IPS-15b (cell line): Measurements from ENCODE around the gene RFWD3.
A peak's percentile ranks its signal among the peaks of the same experiment; 100 is the strongest.

ENCODE experiments used
- H3K27me3 ChIP-seq: one replicate; pipeline ENCODE4 v1.6.1; 2013; ENCODE audit warnings: low read length; ENCODE audit not compliant: control insufficient read depth, insufficient read depth
- H3K36me3 ChIP-seq: one replicate; pipeline ENCODE4 v1.6.1; 2013; ENCODE audit warnings: low read length; ENCODE audit not compliant: control insufficient read depth, insufficient read depth
- H3K4me1 ChIP-seq: one replicate; pipeline ENCODE4 v1.6.1; 2013; ENCODE audit warnings: mild to moderate bottlenecking, low read length; ENCODE audit not compliant: control insufficient read depth, insufficient read depth
- H3K4me3 ChIP-seq: one replicate; pipeline ENCODE4 v1.5.1; 2013; ENCODE audit warnings: low read depth, low read length
- H3K9ac ChIP-seq: one replicate; pipeline ENCODE4 v1.6.1; 2013; ENCODE audit warnings: low read depth, mild to moderate bottlenecking, low read length
- H3K9me3 ChIP-seq: one replicate; pipeline ENCODE4 v1.6.1; 2013; ENCODE audit warnings: mild to moderate bottlenecking, low read length; ENCODE audit not compliant: control insufficient read depth, insufficient read depth

RFWD3 gene, protein sequence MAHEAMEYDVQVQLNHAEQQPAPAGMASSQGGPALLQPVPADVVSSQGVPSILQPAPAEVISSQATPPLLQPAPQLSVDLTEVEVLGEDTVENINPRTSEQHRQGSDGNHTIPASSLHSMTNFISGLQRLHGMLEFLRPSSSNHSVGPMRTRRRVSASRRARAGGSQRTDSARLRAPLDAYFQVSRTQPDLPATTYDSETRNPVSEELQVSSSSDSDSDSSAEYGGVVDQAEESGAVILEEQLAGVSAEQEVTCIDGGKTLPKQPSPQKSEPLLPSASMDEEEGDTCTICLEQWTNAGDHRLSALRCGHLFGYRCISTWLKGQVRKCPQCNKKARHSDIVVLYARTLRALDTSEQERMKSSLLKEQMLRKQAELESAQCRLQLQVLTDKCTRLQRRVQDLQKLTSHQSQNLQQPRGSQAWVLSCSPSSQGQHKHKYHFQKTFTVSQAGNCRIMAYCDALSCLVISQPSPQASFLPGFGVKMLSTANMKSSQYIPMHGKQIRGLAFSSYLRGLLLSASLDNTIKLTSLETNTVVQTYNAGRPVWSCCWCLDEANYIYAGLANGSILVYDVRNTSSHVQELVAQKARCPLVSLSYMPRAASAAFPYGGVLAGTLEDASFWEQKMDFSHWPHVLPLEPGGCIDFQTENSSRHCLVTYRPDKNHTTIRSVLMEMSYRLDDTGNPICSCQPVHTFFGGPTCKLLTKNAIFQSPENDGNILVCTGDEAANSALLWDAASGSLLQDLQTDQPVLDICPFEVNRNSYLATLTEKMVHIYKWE

GRCh38 chr16:74666425-74667254 lies at the start of gene RFWD3:
TSS of gene RFWD3 (minus strand) at chr16:74666877. CDS start at chr16:74661449, 5,428 bp downstream.
- Histone ChIP-seq H3K4me1 (peaks cover 5% of the 10 kb centered on the region), H3K36me3 (peaks cover 18% of the 10 kb centered on the region), H3K4me3 (peak within 1 kb of the TSS; percentile 91), H3K9ac (peak within 1 kb of the TSS; percentile 92), H3K27me3 (no peaks in the 10 kb centered on the region), H3K9me3 (no peaks in the 10 kb centered on the region)

DNA sequence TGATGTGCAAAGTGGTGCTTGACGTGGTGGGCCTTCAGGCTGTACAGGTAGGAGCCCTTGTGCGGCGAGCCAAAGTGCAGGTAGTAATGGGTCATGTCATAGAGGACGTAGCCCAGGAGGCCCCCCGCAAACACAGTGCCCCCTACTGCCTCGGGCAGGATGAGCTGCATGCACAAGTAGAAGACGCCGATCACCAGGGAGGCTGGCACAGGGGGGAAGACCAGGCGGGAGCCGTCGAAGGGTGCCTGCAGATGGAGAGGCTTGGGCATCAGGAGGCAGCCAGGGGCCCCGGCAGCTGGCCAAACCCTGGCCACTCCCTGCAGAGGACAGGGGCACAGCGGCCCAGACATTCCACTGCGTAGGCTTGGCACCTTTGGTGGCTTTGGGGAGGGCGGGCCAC lies 49.7 kb upstream of the RFWD3 start:
- H3K9ac ChIP-seq: no peak overlapping the region
- no peak overlapping the region for H3K4me3 ChIP-seq
- no peaks in the 10 kb centered on the region for H3K9me3 ChIP-seq
- H3K4me1 ChIP-seq: no peaks in the 10 kb centered on the region
- no peaks in the 10 kb centered on the region for H3K27me3 ChIP-seq
- no peaks in the 10 kb centered on the region for H3K36me3 ChIP-seq

GRCh38 chr16:74713876-74714275 lies 47.2 kb upstream of the RFWD3 start:
- Histone ChIP-seq H3K4me1 (no peaks in the 10 kb centered on the region), H3K9ac (no peak overlapping the region), H3K9me3 (no peaks in the 10 kb centered on the region), H3K27me3 (no peaks in the 10 kb centered on the region), H3K36me3 (no peaks in the 10 kb centered on the region), H3K4me3 (no peak overlapping the region)

DNA sequence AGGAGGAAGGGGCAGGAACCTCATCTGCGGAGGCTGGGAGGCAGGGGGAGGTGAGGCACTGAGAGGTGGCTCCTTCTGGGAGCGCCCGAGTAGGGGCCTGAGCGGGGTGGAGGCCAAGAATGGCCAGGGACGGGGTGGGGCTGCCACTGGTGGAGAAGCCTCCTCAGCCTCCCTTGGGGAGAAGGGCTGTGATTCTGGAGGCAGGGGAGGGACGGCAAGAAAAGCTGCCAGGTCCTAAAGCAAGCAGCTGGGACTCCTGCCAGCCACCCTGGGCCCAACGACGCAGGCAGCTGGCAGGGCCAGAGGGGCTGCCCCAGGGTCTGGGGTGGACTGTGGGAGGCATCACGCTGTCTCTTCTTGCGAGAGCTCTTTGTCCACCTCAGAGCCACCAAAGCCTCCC lies 46.6 kb upstream of the RFWD3 start:
- Histone ChIP-seq H3K27me3 (peaks cover 3% of the 10 kb centered on the region), H3K4me3 (no peak overlapping the region), H3K9ac (no peak overlapping the region), H3K36me3 (no peaks in the 10 kb centered on the region), H3K4me1 (no peaks in the 10 kb centered on the region), H3K9me3 (no peaks in the 10 kb centered on the region)

DNA sequence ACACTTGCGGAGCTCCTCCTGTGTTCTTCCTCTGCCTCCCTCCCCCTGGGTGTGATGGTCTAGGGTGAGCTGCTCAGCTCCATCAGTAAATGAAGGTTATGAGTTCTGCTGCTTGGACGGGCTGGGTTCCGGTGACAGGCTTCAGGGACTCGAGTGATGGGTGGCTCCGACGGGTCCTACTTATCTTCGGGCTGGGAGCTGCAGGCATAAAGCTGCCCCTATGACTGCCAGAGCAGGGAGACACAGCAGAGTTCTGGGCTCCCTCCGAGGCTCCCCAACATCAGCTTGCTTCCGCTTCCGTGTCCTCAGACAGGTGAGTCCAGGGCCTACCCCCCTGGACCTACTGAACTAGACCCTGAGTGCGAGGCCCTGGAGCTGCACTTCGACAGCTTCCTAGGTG lies 45.3 kb upstream of the RFWD3 start:
- H3K27me3 ChIP-seq: peaks cover 3% of the 10 kb centered on the region
- no peaks in the 10 kb centered on the region for H3K36me3 ChIP-seq
- no peak overlapping the region for H3K4me3 ChIP-seq
- H3K9me3 ChIP-seq: no peaks in the 10 kb centered on the region
- H3K9ac ChIP-seq: no peak overlapping the region
- H3K4me1 ChIP-seq: no peaks in the 10 kb centered on the region

GRCh38 chr16:74710401-74710800 lies 43.7 kb upstream of the RFWD3 start:
- Histone ChIP-seq H3K36me3 (no peaks in the 10 kb centered on the region), H3K4me1 (no peaks in the 10 kb centered on the region), H3K4me3 (no peak overlapping the region), H3K27me3 (peaks cover 3% of the 10 kb centered on the region), H3K9ac (no peak overlapping the region), H3K9me3 (no peaks in the 10 kb centered on the region)

- Histone ChIP-seq H3K27me3 (peaks cover 3% of the 10 kb centered on the region), H3K9me3 (no peaks in the 10 kb centered on the region), H3K4me1 (no peaks in the 10 kb centered on the region), H3K9ac (no peak overlapping the region), H3K36me3 (no peaks in the 10 kb centered on the region), H3K4me3 (no peak overlapping the region)
These were observed 42.8 kb upstream of the RFWD3 start for GRCh38 chr16:74709441-74709877.

DNA sequence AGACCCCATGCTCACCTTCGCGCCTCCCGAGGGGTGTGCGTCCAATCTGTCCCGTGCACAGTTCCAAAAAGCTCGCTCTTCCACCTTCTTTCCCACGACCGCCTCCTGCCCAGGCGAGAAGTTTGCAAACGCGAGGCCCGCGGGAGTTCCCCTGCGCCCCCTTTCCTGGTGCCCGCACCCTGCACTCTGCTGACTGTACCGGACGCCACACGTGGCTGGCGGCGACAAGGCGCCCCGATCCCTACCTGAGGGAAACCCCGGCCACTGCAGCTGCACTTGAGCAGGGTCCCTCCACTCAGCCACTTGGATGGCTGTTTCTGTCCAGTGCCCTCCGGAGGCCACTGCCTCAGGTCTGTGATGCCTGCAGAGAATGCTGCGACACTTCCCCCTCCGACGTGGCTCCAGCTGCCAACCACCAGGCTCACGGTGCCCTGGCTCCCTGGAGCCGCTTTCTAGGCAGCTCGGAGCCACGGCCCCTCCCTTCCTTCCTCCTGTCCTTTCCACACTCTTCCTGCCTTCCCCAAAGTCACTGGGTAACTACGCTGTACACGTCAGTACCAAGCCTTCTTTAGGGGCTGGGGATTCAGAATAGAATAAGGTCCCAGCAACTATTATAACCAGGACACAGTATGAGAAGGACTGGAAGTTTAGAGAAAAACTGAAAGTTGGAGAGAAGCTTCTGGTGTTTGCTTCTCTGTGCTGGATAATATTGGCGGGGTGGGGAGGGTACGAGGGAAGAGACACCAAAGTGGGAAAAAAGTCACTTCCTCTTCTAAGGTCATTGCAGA lies 34.0 kb upstream of the RFWD3 start, which contains the start of gene MLKL:
Gene MLKL, minus strand, starts transcription at position 425 of the 788 bp plus-strand sequence. CDS start 5,105 bp downstream, outside the sequence.
- H3K9me3 ChIP-seq: no peaks in the 10 kb centered on the region
- no peaks in the 10 kb centered on the region for H3K36me3 ChIP-seq
- peak within 1 kb of the TSS; percentile 77 for H3K4me3 ChIP-seq
- H3K9ac ChIP-seq: peak within 1 kb of the TSS; percentile 83
- H3K4me1 ChIP-seq: peaks cover 4% of the 10 kb centered on the region
- H3K27me3 ChIP-seq: no peaks in the 10 kb centered on the region

DNA sequence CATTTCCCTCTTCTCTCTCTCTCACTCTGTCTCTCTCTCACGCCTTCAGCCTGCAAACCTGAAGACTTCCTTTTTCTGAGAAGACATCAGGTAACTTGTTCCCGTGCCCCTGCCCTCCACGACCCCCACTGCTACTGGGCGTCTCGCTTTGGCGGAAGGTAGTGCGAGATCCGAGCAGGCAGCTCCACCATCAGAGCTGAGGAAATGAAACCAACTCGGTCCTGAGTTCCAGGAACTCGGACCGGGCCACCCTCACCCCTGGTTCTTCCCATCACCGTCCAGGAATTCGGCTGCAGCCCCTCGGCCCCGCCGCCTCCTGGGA lies 33.4 kb upstream of the RFWD3 start:
- Histone ChIP-seq H3K4me1 (peaks cover 4% of the 10 kb centered on the region), H3K27me3 (no peaks in the 10 kb centered on the region), H3K9me3 (no peaks in the 10 kb centered on the region), H3K36me3 (no peaks in the 10 kb centered on the region), H3K4me3 (peak overlapping the region; percentile 77), H3K9ac (peak overlapping the region; percentile 83)

GRCh38 chr16:74699666-74700065 lies 33.0 kb upstream of the RFWD3 start:
- H3K36me3 ChIP-seq: no peaks in the 10 kb centered on the region
- no peaks in the 10 kb centered on the region for H3K9me3 ChIP-seq
- no peaks in the 10 kb centered on the region for H3K27me3 ChIP-seq
- peak overlapping the region; percentile 77 for H3K4me3 ChIP-seq
- H3K4me1 ChIP-seq: peaks cover 4% of the 10 kb centered on the region
- no peak overlapping the region for H3K9ac ChIP-seq

- H3K27me3 ChIP-seq: no peaks in the 10 kb centered on the region
- no peaks in the 10 kb centered on the region for H3K36me3 ChIP-seq
- H3K4me1 ChIP-seq: peaks cover 4% of the 10 kb centered on the region
- H3K9ac ChIP-seq: no peak overlapping the region
- H3K4me3 ChIP-seq: no peak overlapping the region
- H3K9me3 ChIP-seq: no peaks in the 10 kb centered on the region
These were observed 31.5 kb upstream of the RFWD3 start for GRCh38 chr16:74698222-74698621.
